ENCODE results near the gene PLRG1.

Gene PLRG1

GRCh38 chr4:154559494-154560418, 9.6 kb upstream of the PLRG1 start:
- Histone ChIP-seq H3K4me1 (ENCODE audit: low read length) (no peaks in the 10 kb centered on the region), H4K20me1 (ENCODE audit: insufficient read depth, low read length) (no peaks in the 10 kb centered on the region), H3K36me3 (replicated peaks; ENCODE audit: insufficient read depth, low read length) (no peaks in the 10 kb centered on the region), H3K9me2 (replicated peaks; ENCODE audit: insufficient read depth, low read length) (no peaks in the 10 kb centered on the region), H3K27ac (ENCODE audit: low read length) (no peak overlapping the region), H3K27me3 (replicated peaks; ENCODE audit: insufficient read depth, low read length) (no peaks in the 10 kb centered on the region), H2AFZ (ENCODE audit: low read length) (no peak overlapping the region), H3K4me2 (ENCODE audit: low read depth, low read length) (no peak overlapping the region), H3K9ac (ENCODE audit: low read length) (no peak overlapping the region), H3K79me2 (ENCODE audit: low read length) (no peaks in the 10 kb centered on the region), H3K4me3 (ENCODE audit: low read length) (no peak overlapping the region), H3F3A (ENCODE audit: insufficient read depth, low read length) (no peaks in the 10 kb centered on the region), H3K9me3 (replicated peaks; ENCODE audit: insufficient read depth, low read length) (no peaks in the 10 kb centered on the region)
- peak; percentile 37 for DNase-seq
- TF ChIP-seq EZH2phosphoT487 (IDR thresholded peaks at IDR 0.05; ENCODE audit: low read length) = no peak
- peak; percentile 72 for TF ChIP-seq CTCF (IDR thresholded peaks at IDR 0.05; ENCODE audit: low read length)

GRCh38 chr4:154559141-154559493, 8.9 kb upstream of the PLRG1 start:
- H2AFZ ChIP-seq (ENCODE audit: low read length) = no peak overlapping the region
- H3K4me2 ChIP-seq (ENCODE audit: low read depth, low read length) = no peak overlapping the region
- TF ChIP-seq EZH2 (optimal IDR thresholded peaks at IDR 0.05; ENCODE audit: low read depth, low read length) = no peak
- TF ChIP-seq CTCF (IDR thresholded peaks at IDR 0.05; ENCODE audit: low read length) = no peak
- no peak for TF ChIP-seq EZH2phosphoT487 (IDR thresholded peaks at IDR 0.05; ENCODE audit: low read length)
- H3K36me3 ChIP-seq (replicated peaks; ENCODE audit: insufficient read depth, low read length) = no peaks in the 10 kb centered on the region
- H3K9me3 ChIP-seq (replicated peaks; ENCODE audit: insufficient read depth, low read length) = no peaks in the 10 kb centered on the region
- H3K9ac ChIP-seq (ENCODE audit: low read length) = no peak overlapping the region
- no peaks in the 10 kb centered on the region for H3F3A ChIP-seq (ENCODE audit: insufficient read depth, low read length)
- H3K27ac ChIP-seq (ENCODE audit: low read length) = no peak overlapping the region
- no peaks in the 10 kb centered on the region for H3K4me1 ChIP-seq (ENCODE audit: low read length)
- DNase-seq = no peak
- no peaks in the 10 kb centered on the region for H4K20me1 ChIP-seq (ENCODE audit: insufficient read depth, low read length)
- H3K27me3 ChIP-seq (replicated peaks; ENCODE audit: insufficient read depth, low read length) = no peaks in the 10 kb centered on the region
- no peaks in the 10 kb centered on the region for H3K79me2 ChIP-seq (ENCODE audit: low read length)
- H3K4me3 ChIP-seq (ENCODE audit: low read length) = no peak overlapping the region
- H3K9me2 ChIP-seq (replicated peaks; ENCODE audit: insufficient read depth, low read length) = no peaks in the 10 kb centered on the region

GRCh38 chr4:154551872-154552686, 1.9 kb upstream of the PLRG1 start:
- TF ChIP-seq CTCF (IDR thresholded peaks at IDR 0.05; ENCODE audit: low read length) = peak; percentile 72
- no peak for TF ChIP-seq EZH2 (optimal IDR thresholded peaks at IDR 0.05; ENCODE audit: low read depth, low read length)
- Histone ChIP-seq H3K4me2 (ENCODE audit: low read depth, low read length) (no peak overlapping the region), H3K9ac (ENCODE audit: low read length) (no peak overlapping the region), H4K20me1 (ENCODE audit: insufficient read depth, low read length) (no peaks in the 10 kb centered on the region), H3K9me2 (replicated peaks; ENCODE audit: insufficient read depth, low read length) (no peaks in the 10 kb centered on the region), H3K27ac (ENCODE audit: low read length) (no peak overlapping the region), H3K9me3 (replicated peaks; ENCODE audit: insufficient read depth, low read length) (no peaks in the 10 kb centered on the region), H3F3A (ENCODE audit: insufficient read depth, low read length) (no peaks in the 10 kb centered on the region), H3K27me3 (replicated peaks; ENCODE audit: insufficient read depth, low read length) (no peaks in the 10 kb centered on the region), H3K79me2 (ENCODE audit: low read length) (peaks cover 29% of the 10 kb centered on the region), H2AFZ (ENCODE audit: low read length) (no peak overlapping the region), H3K4me3 (ENCODE audit: low read length) (no peak overlapping the region), H3K4me1 (ENCODE audit: low read length) (peaks cover 11% of the 10 kb centered on the region), H3K36me3 (replicated peaks; ENCODE audit: insufficient read depth, low read length) (no peaks in the 10 kb centered on the region)
- DNase-seq = peak; percentile 75
